Hematopoietic multipotent progenitor cell treated with erythropoietin and hydrocortisone succinate and interleukin-3 and kit ligand, for 15 days (in vitro differentiated cells): ENCODE results near the gene CAVIN2.
"Not testable (repeated sequence)": the region's sequence is repeated elsewhere in the genome, so short reads cannot be mapped to it uniquely, and the experiment has no call there.

Experiments
- DNase-seq: peaks from one replicate; pipeline ENCODE4 v3.0.0-alpha.2; 2015; ENCODE audit warnings: low spot score

The CAVIN2 gene

DNA sequence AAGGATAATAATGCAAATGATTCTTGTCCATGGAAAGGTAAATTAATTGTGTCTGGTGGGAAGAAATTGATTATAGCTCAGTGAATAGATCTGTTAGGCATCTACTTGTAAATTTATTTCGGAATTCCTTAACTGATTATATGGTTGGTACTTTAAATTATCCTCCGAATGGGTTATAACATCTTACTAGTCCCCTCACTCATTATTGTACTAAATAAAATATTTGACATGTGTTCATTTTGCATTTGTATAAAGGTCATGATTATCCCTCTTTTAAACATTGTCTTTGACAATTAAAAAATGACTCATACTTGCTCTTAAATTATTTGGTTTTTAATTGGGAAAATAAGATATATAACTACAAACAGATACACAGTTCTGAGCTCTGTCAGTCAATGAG is 47.4 kb downstream of the CAVIN2 start:
- no peak for DNase-seq

DNA sequence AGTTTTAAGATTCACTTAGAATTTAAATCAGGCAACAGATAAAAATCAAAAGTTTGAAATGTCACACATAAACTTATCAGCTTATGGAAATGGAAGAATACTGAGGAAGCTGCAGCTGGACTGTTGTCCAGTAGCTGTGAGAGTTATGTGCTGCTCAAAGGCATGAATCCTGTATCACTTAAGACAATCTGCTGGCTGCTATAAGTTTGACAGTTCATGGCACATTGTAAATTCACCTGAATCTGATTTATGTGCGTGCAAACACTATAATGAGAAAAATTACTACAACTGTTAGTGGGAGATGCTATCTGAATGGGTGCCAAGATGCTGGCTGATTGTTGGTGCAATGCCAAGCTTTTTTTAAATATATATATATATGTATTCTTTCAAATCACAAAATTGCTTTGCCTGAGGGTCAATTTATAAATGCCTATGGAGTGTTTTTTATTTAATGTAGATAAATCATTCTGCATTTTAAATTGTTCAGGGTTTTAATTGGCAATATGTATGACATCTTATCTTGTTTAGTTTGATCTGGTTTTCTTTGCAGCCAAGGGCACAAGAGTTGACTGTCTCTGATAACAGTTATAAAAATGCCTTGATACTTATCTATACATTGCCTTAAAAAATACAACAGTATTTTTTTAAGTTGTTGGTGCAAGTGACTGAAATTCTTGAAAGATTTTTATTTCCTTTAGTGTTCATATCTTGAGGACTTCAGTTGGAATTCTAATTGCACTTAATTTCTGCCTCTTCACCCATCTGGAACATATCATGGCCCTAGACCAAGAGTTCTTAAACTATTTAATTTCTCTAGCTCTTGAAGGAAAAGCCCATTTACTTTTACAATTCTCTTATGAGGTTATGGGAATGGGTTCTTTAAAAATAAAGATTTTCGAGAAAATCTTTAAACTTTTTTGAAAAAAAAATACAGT is 48.7 kb downstream of the CAVIN2 start:
- no peak for DNase-seq

DNA sequence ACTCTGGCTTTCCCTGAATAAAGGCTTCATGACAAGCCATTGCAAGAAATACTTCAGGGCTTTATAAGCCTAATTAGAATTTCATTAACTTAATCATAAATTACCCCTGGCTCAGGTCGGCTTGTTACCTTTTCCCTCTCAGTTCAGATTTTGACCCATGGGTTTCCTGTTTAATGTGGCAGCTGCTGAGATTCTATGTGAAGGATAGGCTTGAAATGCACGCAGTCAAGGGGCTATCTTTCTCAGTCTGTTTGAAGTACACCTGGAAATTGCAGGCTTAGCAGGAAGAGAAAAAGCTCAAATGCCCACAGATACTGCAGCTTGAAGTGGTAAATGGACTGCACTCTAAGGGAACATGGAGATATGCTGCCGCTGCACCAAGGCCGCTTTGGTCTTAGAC is 49.4 kb downstream of the CAVIN2 start:
- DNase-seq, result no peak

DNA sequence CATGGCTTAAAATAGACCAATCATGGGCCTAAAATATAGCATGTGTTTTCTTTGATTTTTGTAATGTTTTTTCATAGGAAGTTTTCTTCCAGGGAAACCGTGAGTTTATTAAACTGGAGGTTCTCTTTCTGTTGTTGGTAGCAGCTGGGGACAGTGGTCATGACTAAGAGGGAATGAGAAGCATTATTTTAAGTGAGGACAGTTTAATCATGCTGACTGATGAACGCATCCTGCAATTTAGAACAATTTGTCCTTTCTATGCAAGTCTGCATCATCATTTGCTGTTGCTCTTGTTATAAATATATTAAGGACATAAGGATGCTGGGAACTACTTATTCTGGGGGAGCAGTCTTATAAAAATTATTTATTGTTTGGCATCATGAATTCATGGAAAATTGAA is 51.2 kb downstream of the CAVIN2 start:
- no peak for DNase-seq

DNA sequence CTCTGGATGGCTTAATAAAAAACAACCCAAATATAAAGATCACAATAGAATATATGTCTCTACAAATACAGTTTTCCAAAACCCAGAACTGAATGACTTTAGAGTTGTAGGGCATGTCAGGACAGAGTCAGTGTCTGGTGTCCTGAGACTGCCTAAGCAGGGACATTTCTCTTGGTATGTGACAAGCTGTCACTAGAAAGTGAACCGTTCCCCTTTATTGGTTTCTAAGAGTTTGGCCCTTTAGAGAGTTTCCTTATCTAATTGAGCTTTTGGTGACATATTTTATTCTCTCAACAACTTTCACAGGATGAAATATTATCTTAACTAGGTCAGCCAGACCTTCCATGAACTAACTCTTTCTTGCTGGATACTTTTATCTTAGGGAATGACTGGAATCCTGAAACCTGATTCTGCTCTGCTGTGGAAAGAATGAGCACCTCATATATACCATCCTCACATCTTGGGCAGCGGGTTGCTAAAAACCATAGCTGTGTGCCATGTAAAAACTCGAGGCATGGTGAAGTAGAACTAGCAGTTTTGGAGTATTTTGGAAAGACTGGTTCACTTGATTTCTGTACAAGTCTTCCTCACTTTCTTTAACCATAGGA is 54.8 kb downstream of the CAVIN2 start:
- DNase-seq, result no peak

DNA sequence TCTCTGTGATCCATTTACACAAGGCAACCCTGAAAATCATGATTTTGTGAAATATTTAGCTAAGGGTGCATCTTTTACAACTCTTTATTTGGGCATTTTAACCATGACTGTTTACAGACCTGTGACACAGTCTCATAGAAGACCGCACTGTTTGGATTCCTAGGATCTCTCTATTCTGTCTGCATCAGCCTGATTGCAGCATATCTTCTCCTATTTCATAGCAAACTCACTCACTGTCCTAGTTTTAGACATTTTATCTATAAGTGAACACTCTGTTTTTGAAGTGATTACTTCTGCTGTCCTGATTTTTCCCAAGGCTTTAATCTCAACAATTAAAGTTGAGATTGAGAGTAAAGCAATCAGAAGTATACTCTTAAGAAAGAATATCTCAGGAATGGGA is 56.2 kb downstream of the CAVIN2 start:
- DNase-seq, result no peak

DNA sequence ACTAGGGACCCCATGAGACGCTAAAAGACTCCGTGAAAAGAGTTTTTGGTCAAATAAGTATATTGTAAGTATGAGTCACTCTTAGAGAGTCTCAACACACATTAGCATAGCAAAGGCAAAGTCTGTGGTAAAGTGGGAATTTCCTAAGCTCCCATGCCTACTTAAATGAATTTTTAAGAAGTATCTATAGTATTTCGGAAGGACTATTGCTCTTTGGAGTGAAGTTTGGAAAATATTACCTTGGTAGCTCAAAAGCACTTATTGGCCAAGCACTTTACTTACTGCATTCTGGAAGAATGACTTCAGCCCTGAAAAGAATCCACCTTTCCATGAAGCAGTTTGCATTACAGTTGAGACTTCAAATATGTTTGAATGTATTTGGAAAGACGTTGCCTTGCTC is 57.1 kb downstream of the CAVIN2 start:
- no peak for DNase-seq

DNA sequence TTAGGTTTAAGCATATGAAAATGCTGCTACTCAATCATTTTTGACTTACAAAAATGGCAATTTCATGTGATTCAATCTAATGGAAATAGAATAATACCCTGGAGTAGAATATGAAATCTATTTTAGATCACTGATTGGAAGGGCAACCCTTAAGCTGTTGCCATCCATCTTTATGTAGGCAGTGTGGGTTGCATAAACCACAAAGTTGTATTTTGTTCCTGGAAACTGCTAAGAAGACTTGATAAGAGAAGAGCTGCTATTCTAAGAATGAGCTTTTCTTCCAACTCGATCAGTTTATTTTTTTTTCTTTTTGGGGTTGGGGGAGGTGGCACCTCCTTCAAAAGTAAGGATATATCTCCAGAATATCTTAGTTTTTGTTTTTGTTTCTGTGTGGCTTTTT is 60.2 kb downstream of the CAVIN2 start:
- no peak for DNase-seq

DNA sequence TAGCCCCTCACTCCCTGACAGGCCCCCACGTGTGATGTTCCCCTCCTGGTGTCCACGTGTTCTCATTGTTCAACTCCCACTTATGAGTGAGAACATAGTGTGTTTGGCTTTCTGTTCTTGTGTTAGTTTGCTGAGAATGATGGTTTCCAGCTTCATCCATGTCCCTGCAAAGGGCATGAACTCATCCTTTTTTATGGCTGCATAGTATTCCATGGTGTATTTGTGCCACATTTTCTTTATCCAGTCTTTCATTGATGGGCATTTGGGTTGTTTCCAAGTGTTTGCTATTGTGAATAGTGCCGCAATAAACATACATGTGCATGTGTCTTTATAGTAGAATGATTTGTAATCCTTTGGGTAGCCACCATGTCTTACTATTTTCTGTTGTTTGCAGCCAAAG is 61.2 kb downstream of the CAVIN2 start:
- not testable (repeated sequence) for DNase-seq
